ENCODE results near the gene HIVEP3. TPM values are rescaled to one million over a fixed set of nuclear protein-coding genes. Genes with fewer than 3 reads are reported as not detected.

Gene HIVEP3
- total and polyA plus RNA-seq, 5 donors = 6.3 to 7.9 (median 7.2) TPM

DNA sequence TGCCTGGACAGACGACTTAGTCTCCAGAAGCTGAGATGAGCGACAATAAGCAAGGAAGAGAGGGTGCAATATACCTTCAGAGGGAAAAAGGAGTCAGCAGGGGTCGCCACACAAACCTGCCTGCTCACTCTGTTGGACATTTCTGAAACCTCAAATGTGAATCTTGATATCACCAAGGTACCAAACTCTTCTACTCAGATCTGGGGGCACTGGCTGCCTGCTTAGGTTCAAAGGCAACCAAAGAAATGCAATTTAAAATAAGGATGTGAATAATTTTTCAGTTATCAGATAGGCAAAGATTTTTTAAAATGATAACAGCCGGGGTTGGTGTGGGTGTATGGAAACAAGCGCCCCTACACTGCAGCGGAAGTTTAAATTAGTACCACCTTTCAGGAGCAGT is 164.2 kb downstream of the HIVEP3 start:
- ATAC-seq (no peak), DNase-seq (no peak)
- no peak overlapping the region for H3K4me3 ChIP-seq (ENCODE audit: low read length)
- H3K4me1 ChIP-seq (ENCODE audit: control insufficient read depth, insufficient read depth, low read length) = no peaks in the 10 kb centered on the region
- H3K27ac ChIP-seq (ENCODE audit: low read length) = no peak overlapping the region
- 82% methylated on average over 6 of the region's 6 CpGs for WGBS
- H3K9me3 ChIP-seq (ENCODE audit: control insufficient read depth, low read length) = no peaks in the 10 kb centered on the region
- intact Hi-C loops (cut with DNase I) = no loop called here
- H3K27me3 ChIP-seq (ENCODE audit: control insufficient read depth, insufficient read depth) = no peaks in the 10 kb centered on the region

DNA sequence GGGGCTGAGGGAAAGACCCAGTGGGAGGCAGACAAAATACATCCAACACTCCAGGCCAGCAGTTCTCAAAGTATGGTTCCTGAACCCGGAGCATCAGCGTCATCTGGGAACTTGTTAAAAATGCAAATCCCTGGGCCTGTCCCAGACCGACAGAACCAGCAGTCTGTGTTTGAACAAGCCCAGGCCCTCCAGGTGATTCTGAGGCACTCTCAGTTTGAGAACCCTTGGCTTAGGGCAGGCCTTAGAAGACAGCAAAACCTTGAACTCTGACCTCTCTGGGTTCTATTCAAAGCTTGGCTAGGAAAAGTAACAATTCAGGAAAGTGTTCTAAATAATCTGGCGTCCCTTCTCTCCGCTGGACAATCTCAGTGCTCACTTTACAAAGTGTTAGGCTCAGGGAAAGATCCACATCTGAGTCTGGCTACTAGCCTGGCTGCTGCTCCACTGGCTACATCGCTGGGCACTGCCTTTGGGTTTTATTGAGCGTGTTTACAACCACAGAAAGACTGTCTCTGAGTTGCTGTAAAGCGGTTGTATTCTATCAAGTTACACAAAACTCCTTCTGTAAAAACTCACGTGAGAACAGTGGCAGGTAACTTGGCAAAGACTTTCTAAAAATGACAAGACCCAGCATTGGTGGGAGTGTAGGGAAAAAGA is 166.1 kb downstream of the HIVEP3 start:
- 88% methylated on average over 9 of the region's 9 CpGs for WGBS
- H3K27ac ChIP-seq (ENCODE audit: low read length) = no peak overlapping the region

DNA sequence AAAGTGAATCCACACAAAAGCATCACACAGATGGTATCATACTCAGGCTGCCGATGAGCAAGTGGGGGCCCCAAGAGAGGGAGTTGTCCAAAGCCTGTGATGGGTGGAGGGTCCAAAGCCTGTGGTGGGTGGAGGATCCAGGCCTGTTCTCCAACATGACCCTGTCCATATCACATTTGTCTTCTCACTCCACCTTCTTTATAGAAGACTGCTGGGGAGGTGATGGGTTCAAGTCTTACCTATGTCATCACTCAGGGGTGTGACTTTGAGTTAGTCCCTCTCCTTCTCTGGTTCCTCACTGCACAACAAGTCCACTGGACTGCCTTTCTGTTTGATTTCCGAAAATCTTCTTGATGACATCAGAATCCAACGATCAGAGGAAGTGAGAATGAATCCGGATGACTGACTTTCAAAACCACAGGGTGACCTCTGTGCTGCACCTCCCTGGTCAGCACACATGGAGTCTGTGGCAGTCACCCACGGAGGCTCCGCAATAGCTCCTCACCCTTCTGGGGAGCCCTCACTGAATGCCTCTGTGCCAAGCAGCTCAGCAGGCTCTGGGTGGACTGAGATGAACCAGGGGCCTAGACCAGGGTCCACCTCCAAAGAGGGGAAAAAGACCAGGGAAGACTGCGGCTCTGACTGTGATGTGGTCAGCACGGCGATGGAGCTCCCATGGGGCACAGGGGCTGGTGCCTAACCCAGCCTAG is 166.8 kb downstream of the HIVEP3 start:
- Histone ChIP-seq H3K9me3 (ENCODE audit: control insufficient read depth, low read length) (no peaks in the 10 kb centered on the region), H3K27ac (ENCODE audit: low read length) (no peak overlapping the region), H3K4me1 (ENCODE audit: control insufficient read depth, insufficient read depth, low read length) (no peaks in the 10 kb centered on the region), H3K4me3 (ENCODE audit: low read length) (no peak overlapping the region), H3K27me3 (ENCODE audit: control insufficient read depth, insufficient read depth) (no peaks in the 10 kb centered on the region)
- WGBS = 82% methylated on average over 9 of the region's 9 CpGs
- ATAC-seq = peak; percentile 58 to 64
- peak in 1 of 3 donors; percentile 60 for DNase-seq
- intact Hi-C loops (cut with DNase I) = no loop called here

More for the DNA sequence above, 166.1 kb downstream of the HIVEP3 start:
- H3K27me3 ChIP-seq (ENCODE audit: control insufficient read depth, insufficient read depth) = no peaks in the 10 kb centered on the region
- intact Hi-C loops (cut with DNase I) = no loop called here
- no peaks in the 10 kb centered on the region for H3K4me1 ChIP-seq (ENCODE audit: control insufficient read depth, insufficient read depth, low read length)
- no peak for DNase-seq
- H3K9me3 ChIP-seq (ENCODE audit: control insufficient read depth, low read length) = no peaks in the 10 kb centered on the region
- H3K4me3 ChIP-seq (ENCODE audit: low read length) = no peak overlapping the region
- ATAC-seq = peak in 1 of 2 donors; percentile 8

DNA sequence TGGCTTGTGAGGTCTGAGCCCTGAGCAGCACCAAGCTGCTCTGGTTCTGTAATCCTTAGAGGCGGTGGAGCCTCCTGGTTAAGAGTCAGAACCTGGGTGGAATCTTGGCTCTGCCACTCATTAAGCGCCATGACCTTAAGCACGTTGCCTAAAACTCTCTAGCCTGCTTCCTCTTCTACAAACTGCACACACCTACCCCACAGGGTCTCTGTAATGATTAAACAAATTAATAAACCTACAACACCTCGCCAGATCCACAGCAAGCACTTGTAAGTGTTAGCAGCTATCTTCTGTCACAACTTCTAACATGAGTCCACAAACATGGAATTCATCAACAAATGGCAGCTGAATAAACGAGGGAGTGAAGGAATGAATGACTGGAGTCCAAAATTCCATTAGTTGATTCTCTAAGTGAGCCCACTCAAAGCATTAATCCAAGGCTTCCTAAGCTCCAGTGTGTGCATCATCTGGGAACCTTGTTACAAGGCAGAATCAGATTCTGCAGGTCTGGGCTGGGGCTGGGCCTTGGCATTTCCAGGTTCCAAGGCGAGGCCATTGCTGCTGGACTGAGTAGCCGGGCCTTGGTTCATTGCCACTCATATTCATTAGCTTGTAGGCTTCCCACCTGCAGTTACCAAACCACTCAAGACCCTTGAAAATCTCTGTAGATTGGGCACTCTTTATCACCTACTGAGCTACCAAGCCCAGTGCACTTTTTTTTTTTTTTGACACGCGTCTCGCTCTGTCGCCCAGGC is 168.6 kb downstream of the HIVEP3 start:
- intact Hi-C loops (cut with DNase I) = no loop called here
- Histone ChIP-seq H3K4me3 (ENCODE audit: low read length) (no peak overlapping the region), H3K27ac (ENCODE audit: low read length) (no peak overlapping the region), H3K9me3 (ENCODE audit: control insufficient read depth, low read length) (no peaks in the 10 kb centered on the region), H3K27me3 (ENCODE audit: control insufficient read depth, insufficient read depth) (no peaks in the 10 kb centered on the region), H3K4me1 (ENCODE audit: control insufficient read depth, insufficient read depth, low read length) (no peaks in the 10 kb centered on the region)
- no peak for ATAC-seq
- no peak for DNase-seq
- WGBS = 74% methylated on average over 11 of the region's 11 CpGs

DNA sequence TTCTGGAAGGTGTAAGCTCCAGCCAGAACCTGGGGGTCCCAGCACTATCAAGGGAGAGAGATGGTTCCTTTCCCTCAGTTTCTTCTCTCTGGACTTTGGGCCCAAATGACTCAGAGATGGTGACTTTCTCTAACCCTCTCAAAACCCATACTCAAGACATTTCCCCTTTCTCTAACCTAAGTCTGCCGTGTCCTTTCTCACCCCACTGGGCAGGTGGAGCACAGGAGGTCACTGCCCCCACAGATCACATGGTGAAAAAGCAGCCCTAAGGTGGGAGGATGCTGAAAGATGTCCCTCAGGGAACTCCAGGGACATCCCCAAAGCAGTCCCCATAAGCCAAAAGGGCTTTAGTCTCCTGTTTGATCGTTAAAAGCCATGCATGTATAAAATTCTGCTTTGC is 173.7 kb downstream of the HIVEP3 start:
- no peaks in the 10 kb centered on the region for H3K27me3 ChIP-seq (ENCODE audit: control insufficient read depth, insufficient read depth)
- DNase-seq (no peak), ATAC-seq (no peak)
- intact Hi-C loops (cut with DNase I) = no loop called here
- no peak overlapping the region for H3K4me3 ChIP-seq (ENCODE audit: low read length)
- H3K4me1 ChIP-seq (ENCODE audit: control insufficient read depth, insufficient read depth, low read length) = no peaks in the 10 kb centered on the region
- H3K9me3 ChIP-seq (ENCODE audit: control insufficient read depth, low read length) = no peaks in the 10 kb centered on the region
- H3K27ac ChIP-seq (ENCODE audit: low read length) = no peak overlapping the region
- WGBS = 81% methylated on average over 2 of the region's 2 CpGs

DNA sequence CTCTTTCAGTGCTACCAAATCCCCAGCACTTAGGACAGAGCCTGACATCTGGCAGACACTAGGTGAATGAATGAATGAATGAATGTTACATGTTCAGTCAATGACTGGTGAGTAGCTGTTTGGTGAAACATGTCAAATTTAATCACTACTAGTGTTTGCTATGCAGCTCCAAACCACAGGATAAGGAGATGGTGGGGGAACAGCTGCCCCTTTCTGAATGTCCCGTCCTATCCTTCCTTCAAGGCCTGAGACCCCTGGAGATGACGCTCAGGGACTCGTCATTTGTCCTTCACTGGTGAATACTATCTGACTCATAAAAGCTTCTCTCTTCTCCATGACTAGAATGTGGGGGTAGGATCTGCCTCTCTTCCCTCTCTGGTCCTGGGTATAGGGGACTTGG is 175.4 kb downstream of the HIVEP3 start:
- Histone ChIP-seq H3K9me3 (ENCODE audit: control insufficient read depth, low read length) (no peaks in the 10 kb centered on the region), H3K4me3 (ENCODE audit: low read length) (no peak overlapping the region), H3K27ac (ENCODE audit: low read length) (no peak overlapping the region), H3K27me3 (ENCODE audit: control insufficient read depth, insufficient read depth) (no peaks in the 10 kb centered on the region), H3K4me1 (ENCODE audit: control insufficient read depth, insufficient read depth, low read length) (peaks cover 6% of the 10 kb centered on the region)
- intact Hi-C loops (cut with DNase I) = no loop called here
- no peak for ATAC-seq
- DNase-seq = no peak
- WGBS = 97% methylated on average over 3 of the region's 3 CpGs

DNA sequence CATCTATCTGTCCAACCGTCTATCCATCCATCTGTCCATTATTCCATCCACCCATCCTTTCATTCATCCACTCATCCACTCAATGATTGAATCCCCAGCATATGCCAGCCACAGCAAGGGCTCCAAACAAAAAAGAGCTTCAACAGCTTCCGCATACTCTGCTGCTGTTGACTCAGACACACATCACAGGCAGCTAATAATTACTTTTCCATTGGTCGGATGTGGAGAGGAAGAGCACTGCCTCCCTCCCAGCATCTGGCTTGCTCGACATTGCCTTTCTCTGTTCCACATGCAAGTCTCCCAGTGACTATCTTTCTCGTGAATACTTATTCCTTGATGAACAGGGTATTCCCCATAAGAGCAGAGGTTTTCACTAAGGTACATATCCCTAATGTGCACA is 176.5 kb downstream of the HIVEP3 start:
- Histone ChIP-seq H3K4me1 (ENCODE audit: control insufficient read depth, insufficient read depth, low read length) (peaks cover 6% of the 10 kb centered on the region), H3K9me3 (ENCODE audit: control insufficient read depth, low read length) (no peaks in the 10 kb centered on the region), H3K4me3 (ENCODE audit: low read length) (no peak overlapping the region), H3K27ac (ENCODE audit: low read length) (no peak overlapping the region), H3K27me3 (ENCODE audit: control insufficient read depth, insufficient read depth) (no peaks in the 10 kb centered on the region)
- DNase-seq (no peak), ATAC-seq (no peak)
- 58% methylated on average over 5 of the region's 5 CpGs for WGBS
- intact Hi-C loops (cut with DNase I) = no loop called here

DNA sequence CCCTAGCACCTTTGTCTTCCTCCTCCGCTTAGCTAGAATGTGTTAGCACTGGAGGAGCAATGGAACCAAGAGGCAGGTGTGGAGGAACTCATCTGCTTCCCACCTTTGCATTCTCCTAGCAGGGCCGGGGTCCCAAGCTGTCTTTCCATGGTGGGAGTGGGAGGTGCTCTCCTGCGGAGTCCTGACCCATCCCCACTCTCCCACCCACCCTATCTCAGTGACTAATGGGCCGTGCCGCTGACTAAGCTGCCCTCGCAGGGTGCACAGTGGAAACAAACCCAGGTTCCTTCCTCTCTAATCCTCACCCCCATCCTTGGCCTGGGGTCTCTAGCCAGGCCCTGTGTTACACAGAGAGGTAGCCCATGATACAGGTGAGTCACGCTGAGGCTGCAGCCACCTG is 177.5 kb downstream of the HIVEP3 start:
- no peak for ATAC-seq
- H3K4me1 ChIP-seq (ENCODE audit: control insufficient read depth, insufficient read depth, low read length) = peaks cover 6% of the 10 kb centered on the region
- no peak overlapping the region for H3K27ac ChIP-seq (ENCODE audit: low read length)
- H3K27me3 ChIP-seq (ENCODE audit: control insufficient read depth, insufficient read depth) = no peaks in the 10 kb centered on the region
- WGBS = 85% methylated on average over 7 of the region's 7 CpGs
- no peaks in the 10 kb centered on the region for H3K9me3 ChIP-seq (ENCODE audit: control insufficient read depth, low read length)
- no peak for DNase-seq
- intact Hi-C loops (cut with DNase I) = no loop called here
- no peak overlapping the region for H3K4me3 ChIP-seq (ENCODE audit: low read length)

DNA sequence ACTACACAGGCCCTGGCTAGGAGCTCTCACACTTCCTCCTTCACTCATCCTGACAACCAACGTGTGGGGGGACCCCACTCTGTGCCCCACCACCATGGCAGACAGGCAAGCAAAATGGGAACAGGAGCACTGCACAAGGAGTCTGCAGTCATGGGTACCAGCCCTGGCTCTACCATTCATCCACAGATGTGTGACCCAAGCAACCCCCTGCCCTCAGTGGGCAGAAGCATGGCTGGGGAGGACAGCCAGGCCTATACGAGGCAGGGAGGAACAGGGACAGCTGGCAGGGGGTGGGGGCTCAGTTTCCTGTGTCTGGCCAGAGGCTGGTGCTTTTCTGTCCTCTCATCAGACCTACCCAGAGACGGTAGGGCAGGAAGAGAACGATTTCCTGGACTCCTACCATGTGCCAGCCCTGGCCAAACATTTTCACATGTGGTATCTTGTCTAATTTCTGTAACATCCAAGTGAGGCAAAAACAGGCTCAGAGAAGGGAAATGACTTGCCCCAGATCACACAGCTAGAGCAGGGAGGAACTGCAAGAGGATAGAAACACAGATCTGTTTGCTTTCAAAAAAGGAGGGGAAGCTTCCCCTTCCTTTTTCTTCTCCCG is 178.0 kb downstream of the HIVEP3 start:
- Histone ChIP-seq H3K27me3 (ENCODE audit: control insufficient read depth, insufficient read depth) (no peaks in the 10 kb centered on the region), H3K4me1 (ENCODE audit: control insufficient read depth, insufficient read depth, low read length) (peaks cover 6% of the 10 kb centered on the region), H3K4me3 (ENCODE audit: low read length) (no peak overlapping the region), H3K27ac (ENCODE audit: low read length) (no peak overlapping the region), H3K9me3 (ENCODE audit: control insufficient read depth, low read length) (no peaks in the 10 kb centered on the region)
- DNase-seq = peak in 1 of 3 donors; percentile 29
- WGBS = 57% methylated on average over 5 of the region's 5 CpGs
- no peak for ATAC-seq
- intact Hi-C loops (cut with DNase I) = no loop called here

DNA sequence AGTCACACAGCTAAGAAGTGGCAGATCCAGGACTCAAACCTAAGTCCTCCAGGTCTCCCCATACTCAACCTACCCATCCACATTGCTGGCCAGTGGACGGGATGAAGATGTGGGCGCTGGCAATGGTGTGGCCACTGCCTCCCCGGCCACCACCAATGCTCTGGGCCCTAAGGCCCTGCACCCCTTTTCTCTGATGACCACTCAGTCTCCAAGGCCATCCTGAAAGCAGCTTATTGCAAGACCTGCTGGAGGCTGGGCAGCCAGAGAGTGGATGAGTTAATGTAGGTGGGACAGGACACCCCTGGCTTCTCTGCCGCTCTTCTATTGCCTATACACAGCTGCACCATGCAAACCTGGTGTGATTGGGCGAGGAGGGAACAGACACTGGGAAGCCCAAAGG is 178.7 kb downstream of the HIVEP3 start:
- ATAC-seq = no peak
- H3K4me1 ChIP-seq (ENCODE audit: control insufficient read depth, insufficient read depth, low read length) = peaks cover 6% of the 10 kb centered on the region
- H3K27me3 ChIP-seq (ENCODE audit: control insufficient read depth, insufficient read depth) = no peaks in the 10 kb centered on the region
- no peak for DNase-seq
- no peak overlapping the region for H3K27ac ChIP-seq (ENCODE audit: low read length)
- intact Hi-C loops (cut with DNase I) = no loop called here
- no peak overlapping the region for H3K4me3 ChIP-seq (ENCODE audit: low read length)
- 98% methylated on average over 5 of the region's 5 CpGs for WGBS
- no peaks in the 10 kb centered on the region for H3K9me3 ChIP-seq (ENCODE audit: control insufficient read depth, low read length)

All from right cardiac atrium (tissue), 5 donors.